Endodermal cell (in vitro differentiated cells): ENCODE measurements around the gene ZCCHC14. TPM values are rescaled to one million over a fixed set of nuclear protein-coding genes. Genes with fewer than 3 reads are reported as not detected.
A peak's percentile ranks its signal among the peaks of the same experiment; 100 is the strongest.
"Not testable (repeated sequence)": the region's sequence is repeated elsewhere in the genome, so short reads cannot be mapped to it uniquely, and the experiment has no call there.

Experiments used
- DNase-seq: peaks from one replicate; pipeline ENCODE4 v3.0.0-alpha.2; 2017
- H3K27ac ChIP-seq: 2 replicates; pipeline ENCODE4 v1.5.1; 2013; ENCODE audit warnings: mild to moderate bottlenecking, low read depth, low read length, moderate library complexity
- H3K27me3 ChIP-seq: 2 replicates; pipeline ENCODE4 v1.6.1; 2013; ENCODE audit warnings: mild to moderate bottlenecking, low read length, moderate library complexity; ENCODE audit not compliant: insufficient read depth, control insufficient read depth, poor library complexity, severe bottlenecking
- H3K36me3 ChIP-seq: 2 replicates; pipeline ENCODE4 v1.7.0; 2013; ENCODE audit warnings: mild to moderate bottlenecking, low read length, moderate library complexity; ENCODE audit not compliant: control insufficient read depth, insufficient read depth
- H3K4me1 ChIP-seq: one replicate; pipeline ENCODE4 v1.7.0; 2013; ENCODE audit warnings: low read length; ENCODE audit not compliant: control insufficient read depth, insufficient read depth
- H3K4me3 ChIP-seq: 2 replicates; pipeline ENCODE4 v1.5.1; 2013; ENCODE audit warnings: mild to moderate bottlenecking, low read length, moderate library complexity
- H3K9ac ChIP-seq: 2 replicates; pipeline ENCODE4 v1.6.1; 2013; ENCODE audit warnings: mild to moderate bottlenecking, low read length, moderate library complexity; ENCODE audit not compliant: poor library complexity, severe bottlenecking; ENCODE audit errors: extremely low read depth
- H3K9me3 ChIP-seq: 2 replicates; pipeline ENCODE4 v1.6.1; 2013; ENCODE audit warnings: mild to moderate bottlenecking, low read length, moderate library complexity; ENCODE audit not compliant: control insufficient read depth
- H3K27ac Mint-ChIP-seq: 2 replicates; pipeline ENCODE4 v1.8.0; 2020; ENCODE audit warnings: mixed read lengths
- H3K27me3 Mint-ChIP-seq: 2 replicates; pipeline ENCODE4 v1.8.0; 2021; ENCODE audit warnings: mild to moderate bottlenecking, mixed read lengths; ENCODE audit not compliant: insufficient read depth
- H3K36me3 Mint-ChIP-seq: 2 replicates; pipeline ENCODE4 v1.8.0; 2020; ENCODE audit warnings: low read depth, mixed read lengths
- H3K4me1 Mint-ChIP-seq: 2 replicates; pipeline ENCODE4 v1.8.0; 2020; ENCODE audit warnings: mixed read lengths
- H3K4me3 Mint-ChIP-seq: 2 replicates; pipeline ENCODE4 v1.8.0; 2020; ENCODE audit warnings: mild to moderate bottlenecking, moderate library complexity, mixed read lengths
- H3K9me3 Mint-ChIP-seq: 2 replicates; pipeline ENCODE4 v1.8.0; 2020; ENCODE audit warnings: mild to moderate bottlenecking, mixed read lengths
- CTCF ChIP-seq: fragments of 200-600 bp; sonication (generic); conservative IDR thresholded peaks from 2 replicates; pipeline ENCODE4 v1.5.0; 2021; ENCODE audit warnings: antibody characterized with exemption, mild to moderate bottlenecking
- WGBS, 2 experiments: methylation state at CpG; one replicate each; pipeline versions ENCODE4 v1.1.5 to v1.1.7; 2013; ENCODE audit warnings: missing lambda C conversion rate in 2 of 2, mixed read lengths in 1 of 2; ENCODE audit not compliant: insufficient coverage in 1 of 2, insufficient read length in 1 of 2; 5-methylcytosine and 5-hydroxymethylcytosine counted together
- total RNA-seq, 2 donors: library from RNA; stranded (reverse); fragmentation: NEBNext Ultra II Directional in 1 of 2; extraction: Animal tissue kit (Norgen Biotek cat#: 25700) in 1 of 2; gene quantifications; 2 replicates in 1 of 2; 3 replicates in 1 of 2; pipeline ENCODE4 v1.2.1, GENCODE V29; 2021

The ZCCHC14 gene
- total RNA-seq, 2 donors from 2014 or later, result 27.3 to 33.7 TPM

- Mint-ChIP-seq H3K4me3 (peak overlapping the region; percentile 72), H3K27me3 (no peaks in the 10 kb centered on the region), H3K36me3 (peaks cover 4% of the 10 kb centered on the region), H3K27ac (no peak overlapping the region), H3K4me1 (peaks cover 42% of the 10 kb centered on the region), H3K9me3 (no peaks in the 10 kb centered on the region)
- no peak for DNase-seq
- Histone ChIP-seq H3K27me3 (no peaks in the 10 kb centered on the region), H3K4me3 (peak overlapping the region; percentile 75), H3K27ac (no peak overlapping the region), H3K4me1 (peaks cover 6% of the 10 kb centered on the region), H3K9me3 (no peaks in the 10 kb centered on the region), H3K36me3 (peaks cover under 1% of the 10 kb centered on the region), H3K9ac (no peak overlapping the region)
- TF ChIP-seq CTCF, result no peak
- 89 to 100% methylated on average over 1 to 6 of the region's 6 CpGs for WGBS, 2 experiments
Observed at GRCh38 chr16:87489434-87490045, 3.3 kb downstream of the ZCCHC14 start.

- H3K4me1 ChIP-seq, H3K27ac Mint-ChIP-seq, H3K4me3 ChIP-seq, H3K27me3 ChIP-seq, H3K9ac ChIP-seq, H3K9me3 ChIP-seq, H3K27ac ChIP-seq, DNase-seq, H3K9me3 Mint-ChIP-seq, H3K36me3 Mint-ChIP-seq, H3K4me3 Mint-ChIP-seq, H3K36me3 ChIP-seq, H3K27me3 Mint-ChIP-seq: not testable (repeated sequence)
- H3K4me1 Mint-ChIP-seq, result peaks cover 43% of the 10 kb centered on the region
- WGBS, 2 experiments, result 86 to 93% methylated on average over 3 to 6 of the region's 6 CpGs
Observed at GRCh38 chr16:87488960-87489359, 3.9 kb downstream of the ZCCHC14 start.

GRCh38 chr16:87487361-87487924 is 5.4 kb downstream of the ZCCHC14 start:
- peaks cover 39% of the 10 kb centered on the region for H3K4me1 Mint-ChIP-seq
- Histone ChIP-seq H3K4me3 (no peak overlapping the region), H3K27ac (no peak overlapping the region), H3K4me1 (peaks cover 6% of the 10 kb centered on the region), H3K27me3 (no peaks in the 10 kb centered on the region), H3K9me3 (no peaks in the 10 kb centered on the region), H3K9ac (no peak overlapping the region), H3K36me3 (peaks cover 4% of the 10 kb centered on the region)
- DNase-seq, result peak; percentile 85
- 79% methylated on average over 19 to 24 of the region's 24 CpGs for WGBS, 2 experiments
- H3K36me3 Mint-ChIP-seq, result peaks cover 4% of the 10 kb centered on the region
- peak overlapping the region; percentile 24 for H3K4me3 Mint-ChIP-seq
- peak overlapping the region; percentile 28 for H3K27ac Mint-ChIP-seq
- H3K9me3 Mint-ChIP-seq, result no peaks in the 10 kb centered on the region
- no peaks in the 10 kb centered on the region for H3K27me3 Mint-ChIP-seq
- no peak for TF ChIP-seq CTCF
